SK-N-SH (cell line): Measurements from ENCODE around the gene ARFGAP1.

Experiments used
- EZH2phosphoT487 ChIP-seq: fragments of 200-600 bp; sonication (generic); IDR thresholded peaks from 2 replicates; pipeline ENCODE4 v1.6.1; 2017; ENCODE audit warnings: low read depth, mixed run types, mild to moderate bottlenecking, antibody characterized with exemption, moderate library complexity, borderline replicate concordance
- RAD21 ChIP-seq: IDR thresholded peaks from 2 replicates; pipeline ENCODE4 v1.6.1; 2012; ENCODE audit warnings: mild to moderate bottlenecking, low read length
- RFX5 ChIP-seq: IDR thresholded peaks from 2 replicates; pipeline ENCODE4 v1.6.1; 2012; ENCODE audit warnings: mild to moderate bottlenecking, improper control_type of control experiment, low read length
- RXRA ChIP-seq: IDR thresholded peaks from 2 replicates; pipeline ENCODE4 v1.4.0; 2012; ENCODE audit warnings: low read depth, mild to moderate bottlenecking, borderline replicate concordance
- ZBTB33 ChIP-seq: IDR thresholded peaks from 2 replicates; pipeline ENCODE4 v1.4.0; 2012; ENCODE audit warnings: low read depth, borderline replicate concordance
- TF ChIP-seq, protein P1 (sequence below): fragments of 200-600 bp; sonication (generic); IDR thresholded peaks from 2 replicates; pipeline ENCODE4 v1.6.1; 2017; ENCODE audit warnings: antibody characterized with exemption, mild to moderate bottlenecking, moderate library complexity

- TF ChIP-seq, protein P1, sequence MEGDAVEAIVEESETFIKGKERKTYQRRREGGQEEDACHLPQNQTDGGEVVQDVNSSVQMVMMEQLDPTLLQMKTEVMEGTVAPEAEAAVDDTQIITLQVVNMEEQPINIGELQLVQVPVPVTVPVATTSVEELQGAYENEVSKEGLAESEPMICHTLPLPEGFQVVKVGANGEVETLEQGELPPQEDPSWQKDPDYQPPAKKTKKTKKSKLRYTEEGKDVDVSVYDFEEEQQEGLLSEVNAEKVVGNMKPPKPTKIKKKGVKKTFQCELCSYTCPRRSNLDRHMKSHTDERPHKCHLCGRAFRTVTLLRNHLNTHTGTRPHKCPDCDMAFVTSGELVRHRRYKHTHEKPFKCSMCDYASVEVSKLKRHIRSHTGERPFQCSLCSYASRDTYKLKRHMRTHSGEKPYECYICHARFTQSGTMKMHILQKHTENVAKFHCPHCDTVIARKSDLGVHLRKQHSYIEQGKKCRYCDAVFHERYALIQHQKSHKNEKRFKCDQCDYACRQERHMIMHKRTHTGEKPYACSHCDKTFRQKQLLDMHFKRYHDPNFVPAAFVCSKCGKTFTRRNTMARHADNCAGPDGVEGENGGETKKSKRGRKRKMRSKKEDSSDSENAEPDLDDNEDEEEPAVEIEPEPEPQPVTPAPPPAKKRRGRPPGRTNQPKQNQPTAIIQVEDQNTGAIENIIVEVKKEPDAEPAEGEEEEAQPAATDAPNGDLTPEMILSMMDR: no peak
- TF ChIP-seq RFX5 (no peak), RXRA (no peak), ZBTB33 (no peak), RAD21 (no peak), EZH2phosphoT487 (no peak)
These were observed 40.2 kb downstream of the ARFGAP1 start for GRCh38 chr20:63312690-63313348.
